AG20443 (cell line): ENCODE measurements around the gene OR5D14.

ENCODE experiments used
- DNase-seq: peaks from one replicate; pipeline ENCODE4 v3.0.0; 2012; ENCODE audit warnings: low spot score, mixed read lengths

OR5D14 gene

GRCh38 chr11:55795256-55795655 lies at the start of gene OR5D14:
Gene OR5D14 (plus strand): TSS chr11:55795556. CDS start chr11:55795556, 0 bp downstream.
- no peak for DNase-seq

GRCh38 chr11:55773138-55773537 lies 22.2 kb upstream of the OR5D14 start, which contains the start of gene OR5D13:
Gene OR5D13 (plus strand): TSS chr11:55773438. CDS start chr11:55773438, 0 bp downstream.
- DNase-seq: no peak

- DNase-seq: no peak
Observed at GRCh38 chr11:55791606-55792005, 3.8 kb upstream of the OR5D14 start.

GRCh38 chr11:55793321-55793720 lies 2.0 kb upstream of the OR5D14 start:
- no peak for DNase-seq

GRCh38 chr11:55806248-55806647 lies 10.9 kb downstream of the OR5D14 start:
- no peak for DNase-seq

- no peak for DNase-seq
Observed at GRCh38 chr11:55811067-55811466, 15.7 kb downstream of the OR5D14 start, which contains the start of gene OR5L1. Gene OR5L1 (plus strand): TSS chr11:55811367. CDS start chr11:55811467, 100 bp downstream.

- DNase-seq: no peak
Observed at GRCh38 chr11:55819330-55819729, 24.0 kb downstream of the OR5D14 start, which contains the start of gene OR5D18. Gene OR5D18 (plus strand): TSS chr11:55819630. CDS start chr11:55819630, 0 bp downstream.

- no peak for DNase-seq
Observed at GRCh38 chr11:55826919-55827318, 31.6 kb downstream of the OR5D14 start, which contains the start of gene OR5L2. Gene OR5L2 (plus strand): TSS chr11:55827219. CDS start chr11:55827219, 0 bp downstream.

- no peak for DNase-seq
Observed at GRCh38 chr11:55838452-55838851, 43.1 kb downstream of the OR5D14 start, which contains the start of gene OR5D16. Gene OR5D16 (plus strand): TSS chr11:55838752. CDS start chr11:55838752, 0 bp downstream.
